SK-MEL-5 (cell line): ENCODE measurements around the gene KIAA0753. TPM values are rescaled to one million over a fixed set of nuclear protein-coding genes. Genes with fewer than 3 reads are reported as not detected.

Source experiments
- DNase-seq: peaks from one replicate; pipeline ENCODE4 v3.0.0-alpha.2; 2016; ENCODE audit warnings: low read depth, low spot score
- in situ Hi-C: cut with HindIII; loops from 2 replicates; pipeline ENCODE4 v1.10.0; 2016; ENCODE audit warnings: low sequenced_read_pairs, high pct_unique_total_duplicates, low pct_unique_long_range_greater_than_20kb
- total RNA-seq: library from RNA; depleted of rRNA; stranded (reverse); fragments of >200 nt; shearing (Covaris generic); gene quantifications from 2 replicates; pipeline ENCODE4 v1.2.3, GENCODE V29; 2014

Gene KIAA0753
- total RNA-seq, 1 experiment from 2014 or later, result 14.9 TPM

GRCh38 chr17:6654841-6655731 is 14.6 kb upstream of the KIAA0753 start:
- in situ Hi-C loops, result no loop called here
- DNase-seq, result no peak

- DNase-seq, result no peak
- in situ Hi-C loops, result no loop called here
Observed at GRCh38 chr17:6651919-6652452, 11.5 kb upstream of the KIAA0753 start.

- peak; percentile 94 for DNase-seq
- in situ Hi-C loops, result no loop called here
Observed at GRCh38 chr17:6651354-6651918, 10.9 kb upstream of the KIAA0753 start, which contains the start of the genes C17orf100 and MED31. C17orf100 (plus strand) TSS chr17:6651762; CDS start chr17:6651914, 152 bp downstream. MED31 (minus strand) TSS chr17:6651605; CDS start chr17:6651528, 77 bp downstream.

- in situ Hi-C loops, result no loop called here
- DNase-seq, result peak; percentile 48
Observed at GRCh38 chr17:6648181-6648580, 7.7 kb upstream of the KIAA0753 start.

GRCh38 chr17:6643451-6644125 is 3.1 kb upstream of the KIAA0753 start:
- in situ Hi-C loops, result no loop called here
- DNase-seq, result no peak

GRCh38 chr17:6642592-6642991 is 2.1 kb upstream of the KIAA0753 start:
- no peak for DNase-seq
- in situ Hi-C loops, result no loop called here

- in situ Hi-C loops, result no loop called here
- DNase-seq, result no peak
Observed at GRCh38 chr17:6641247-6641863, 844 bp upstream of the KIAA0753 start.

- DNase-seq, result peak; percentile 4
- in situ Hi-C loops, result no loop called here
Observed at GRCh38 chr17:6639586-6640535, 650 bp downstream of the KIAA0753 start.

- DNase-seq, result no peak
- in situ Hi-C loops, result no loop called here
Observed at GRCh38 chr17:6639014-6639585, 1.4 kb downstream of the KIAA0753 start.

GRCh38 chr17:6638046-6638908 is 2.2 kb downstream of the KIAA0753 start:
- in situ Hi-C loops, result no loop called here
- no peak for DNase-seq

GRCh38 chr17:6637458-6637840 is 3.1 kb downstream of the KIAA0753 start:
- in situ Hi-C loops, result no loop called here
- DNase-seq, result no peak

- no peak for DNase-seq
- in situ Hi-C loops, result no loop called here
Observed at GRCh38 chr17:6636616-6637457, 3.7 kb downstream of the KIAA0753 start.

- in situ Hi-C loops, result no loop called here
- no peak for DNase-seq
Observed at GRCh38 chr17:6636105-6636504, 4.4 kb downstream of the KIAA0753 start.

- in situ Hi-C loops, result no loop called here
- no peak for DNase-seq
Observed at GRCh38 chr17:6633263-6633662, 7.2 kb downstream of the KIAA0753 start.

- no peak for DNase-seq
- in situ Hi-C loops, result no loop called here
Observed at GRCh38 chr17:6632530-6632929, 8.0 kb downstream of the KIAA0753 start.
